IMR-90 (cell line): ENCODE data around the gene LRRC55. TPM values are rescaled to one million over a fixed set of nuclear protein-coding genes. Genes with fewer than 3 reads are reported as not detected.

Experiments used
- ATAC-seq: fragments of 200-7000 bp; cut with Tn5 transposase; 2 replicates; pipeline ENCODE4 v1.9.1; 2020; ENCODE audit warnings: low read depth, mild to moderate bottlenecking, moderate library complexity
- BruUV-seq: library from RNA; stranded (reverse); fragments of 400-500 nt; replicated peaks from 2 replicates; lab custom pipeline; 2021; lab: Mats Ljungman, UMichigan
- CTCF ChIA-PET: fragments of 300-600 bp; formaldehyde crosslinking; extraction: SDS; loops from one replicate; lab custom pipeline; 2021; ENCODE audit warnings: antibody characterized with exemption; lab: Yijun Ruan, JAX
- POLR2A ChIA-PET: fragments of 300-600 bp; sonication (Branson Sonifier 250); formaldehyde crosslinking; loops from one replicate; lab custom pipeline; 2022; ENCODE audit warnings: antibody characterized with exemption; ENCODE audit not compliant: unreplicated experiment; lab: Charles Lee
- DNase-seq: peaks from one replicate; pipeline ENCODE4 v3.0.0; 2013
- H2AFZ ChIP-seq: replicated peaks from 2 replicates; pipeline ENCODE3; 2013; ENCODE audit warnings: low read length, mild to moderate bottlenecking; ENCODE audit not compliant: poor library complexity
- H2AK5ac ChIP-seq: 2 replicates; pipeline ENCODE4 v1.6.1; 2013; ENCODE audit warnings: low read depth, low read length, inconsistent platforms
- H2AK9ac ChIP-seq: replicated peaks from 2 replicates; pipeline ENCODE3; 2013; ENCODE audit warnings: mild to moderate bottlenecking, low read depth, low read length, moderate library complexity; ENCODE audit not compliant: poor library complexity
- H2BK120ac ChIP-seq: 2 replicates; pipeline ENCODE4 v1.6.1; 2013; ENCODE audit warnings: low read depth, low read length, inconsistent platforms
- H2BK15ac ChIP-seq: 3 replicates; pipeline ENCODE4 v1.6.1; 2013; ENCODE audit warnings: low read depth, low read length, inconsistent platforms
- H2BK20ac ChIP-seq: 2 replicates; pipeline ENCODE4 v1.6.1; 2013; ENCODE audit warnings: low read depth, mild to moderate bottlenecking, inconsistent platforms, low read length, moderate library complexity
- H2BK5ac ChIP-seq: 2 replicates; pipeline ENCODE4 v1.6.1; 2013; ENCODE audit warnings: mild to moderate bottlenecking, low read depth, low read length, inconsistent platforms; ENCODE audit not compliant: poor library complexity, severe bottlenecking
- H3K14ac ChIP-seq: replicated peaks from 2 replicates; pipeline ENCODE4 v1.6.1; 2013; ENCODE audit warnings: low read depth, low read length, inconsistent platforms
- H3K18ac ChIP-seq: 2 replicates; pipeline ENCODE4 v1.6.1; 2013; ENCODE audit warnings: low read depth, low read length, control low read depth
- H3K23ac ChIP-seq: 2 replicates; pipeline ENCODE4 v1.6.1; 2013; ENCODE audit warnings: low read depth, low read length, inconsistent platforms
- H3K27ac ChIP-seq: 2 replicates; pipeline ENCODE4 v1.5.1; 2013; ENCODE audit warnings: mild to moderate bottlenecking, control low read depth, low read length; ENCODE audit not compliant: insufficient read depth
- H3K27me3 ChIP-seq: 2 replicates; pipeline ENCODE4 v1.6.1; 2013; ENCODE audit warnings: low read length; ENCODE audit not compliant: control insufficient read depth, insufficient read depth
- H3K36me3 ChIP-seq: 2 replicates; pipeline ENCODE4 v1.6.1; 2013; ENCODE audit warnings: low read length, mixed read lengths; ENCODE audit not compliant: control insufficient read depth, insufficient read depth
- H3K4ac ChIP-seq: 2 replicates; pipeline ENCODE4 v1.6.1; 2013; ENCODE audit warnings: low read depth, low read length, inconsistent platforms
- H3K4me1 ChIP-seq: 2 replicates; pipeline ENCODE4 v1.6.1; 2013; ENCODE audit warnings: low read length, mixed read lengths; ENCODE audit not compliant: control insufficient read depth, insufficient read depth
- H3K4me2 ChIP-seq: 2 replicates; pipeline ENCODE4 v1.6.1; 2013; ENCODE audit warnings: low read depth, mild to moderate bottlenecking, control low read depth, low read length, moderate library complexity
- H3K4me3 ChIP-seq: 2 replicates; pipeline ENCODE4 v1.5.1; 2013; ENCODE audit warnings: low read depth, mild to moderate bottlenecking, control low read depth, low read length, moderate library complexity; ENCODE audit not compliant: insufficient read depth
- H3K56ac ChIP-seq: 2 replicates; pipeline ENCODE4 v1.6.1; 2013; ENCODE audit warnings: low read length, inconsistent platforms; ENCODE audit not compliant: insufficient read depth; ENCODE audit errors: extremely low read depth
- H3K79me1 ChIP-seq, 2 experiments: 2 replicates each; pipeline ENCODE4 v1.6.1; 2013; ENCODE audit warnings: low read length in 2 of 2, inconsistent platforms in 1 of 2, low read depth in 1 of 2
- H3K9ac ChIP-seq: 2 replicates; pipeline ENCODE4 v1.6.1; 2013; ENCODE audit warnings: low read depth, low read length, control low read depth
- H3K9me1 ChIP-seq: 2 replicates; pipeline ENCODE4 v1.6.1; 2013; ENCODE audit warnings: low read length, inconsistent platforms; ENCODE audit not compliant: insufficient read depth
- H3K9me3 ChIP-seq: 2 replicates; pipeline ENCODE4 v1.6.1; 2013; ENCODE audit warnings: low read length; ENCODE audit not compliant: control insufficient read depth, insufficient read depth
- H4K20me1 ChIP-seq: 2 replicates; pipeline ENCODE4 v1.6.1; 2013; ENCODE audit warnings: low read length, inconsistent platforms; ENCODE audit not compliant: insufficient read depth
- H4K5ac ChIP-seq: 2 replicates; pipeline ENCODE4 v1.6.1; 2013; ENCODE audit warnings: mild to moderate bottlenecking, low read depth, low read length, control low read depth
- H4K8ac ChIP-seq, 2 experiments: 2 replicates each; pipeline ENCODE4 v1.6.1; 2013; ENCODE audit warnings: low read depth in 2 of 2, low read length in 2 of 2, control low read depth in 1 of 2, inconsistent platforms in 1 of 2
- H4K91ac ChIP-seq: 2 replicates; pipeline ENCODE4 v1.6.1; 2013; ENCODE audit warnings: low read depth, low read length, inconsistent platforms; ENCODE audit not compliant: insufficient read depth
- CTCF ChIP-seq: conservative IDR thresholded peaks from 2 replicates; pipeline ENCODE4 v1.5.1; 2012; ENCODE audit warnings: mild to moderate bottlenecking, low read depth, low read length, improper control_type of control experiment
- FOS ChIP-seq: fragments of 150-350 bp; IDR thresholded peaks from 2 replicates; pipeline ENCODE4 v1.6.1; 2016; ENCODE audit warnings: low read depth, low read length
- MAZ ChIP-seq: IDR thresholded peaks from 2 replicates; pipeline ENCODE4 v1.6.1; 2012; ENCODE audit warnings: low read depth, mild to moderate bottlenecking, low read length, improper control_type of control experiment, moderate library complexity, borderline replicate concordance
- NFE2L2 ChIP-seq: fragments of 150-350 bp; IDR thresholded peaks from 2 replicates; pipeline ENCODE4 v1.6.1; 2016; ENCODE audit warnings: low read depth, mild to moderate bottlenecking, low read length
- RCOR1 ChIP-seq: IDR thresholded peaks from 2 replicates; pipeline ENCODE4 v1.6.1; 2012; ENCODE audit warnings: mild to moderate bottlenecking, low read length, improper control_type of control experiment; ENCODE audit not compliant: insufficient replicate concordance
- RFX5 ChIP-seq: IDR thresholded peaks from 2 replicates; pipeline ENCODE4 v1.8.0; 2012; ENCODE audit warnings: low read depth, mild to moderate bottlenecking, low read length, moderate library complexity
- WGBS, 2 experiments: methylation state at CpG; one replicate each; pipeline versions ENCODE4 v1.1.5 to v1.1.7; 2013; ENCODE audit warnings: missing lambda C conversion rate in 2 of 2; ENCODE audit not compliant: insufficient read length in 1 of 2; ENCODE audit errors: extremely low coverage in 2 of 2; 5-methylcytosine and 5-hydroxymethylcytosine counted together
- dilution Hi-C: fragments of 300-500 bp; cut with HindIII; formaldehyde crosslinking; loops from one replicate; pipeline ENCODE4 v1.14.3; 2018; ENCODE audit warnings: low sequenced_read_pairs; ENCODE audit not compliant: unreplicated experiment
- in situ Hi-C: fragments of 300-500 bp; cut with MboI; formaldehyde crosslinking; loops from 3 replicates; pipeline ENCODE4 v1.14.3; 2019; ENCODE audit warnings: low sequenced_read_pairs, inconsistent platforms, mixed read lengths
- intact Hi-C: fragments of 100-400 bp; cut with micrococcal nuclease; formaldehyde crosslinking; loops from 2 replicates; pipeline ENCODE4 v1.10.0; 2022
- polyA plus RNA-seq, 3 experiments: library from polyadenylated mRNA; depleted of rRNA; stranded (reverse); fragments of >200 nt; gene quantifications; 2 replicates each; pipeline ENCODE4 v1.2.3, GENCODE V29; 2012; ENCODE audit warnings: low replicate concordance in 1 of 3
- total RNA-seq: library from RNA; depleted of rRNA; stranded (reverse); fragments of >200 nt; gene quantifications from 2 replicates; pipeline ENCODE4 v1.2.3, GENCODE V29; 2012

The LRRC55 gene
- total and polyA plus RNA-seq, 2 of the 4 experiments (the other 2 are of a cell fraction), result not detected

GRCh38 chr11:57150454-57150917, 31.3 kb upstream of the LRRC55 start:
- BruUV-seq, result no TSS peak
- POLR2A ChIA-PET, result no interaction called here
- CTCF ChIA-PET, result interaction anchor here (0.6 kb wide), 1 partner anchor 54 kb away, joined by 3 read pairs; no protein-coding TSS in a partner anchor

More at GRCh38 chr11:57150454-57150917, 31.3 kb upstream of the LRRC55 start:
- Histone ChIP-seq H3K27me3 (no peaks in the 10 kb centered on the region; the same call in none of the 2 replicates), H2BK20ac (no peak overlapping the region), H3K27ac (no peak overlapping the region), H2AK5ac (no peak overlapping the region), H3K9ac (no peak overlapping the region), H4K8ac (no peak overlapping the region), H3K23ac (no peak overlapping the region), H2AFZ (no peak overlapping the region), H2BK5ac (no peak overlapping the region), H2BK120ac (no peak overlapping the region), H4K5ac (no peak overlapping the region), H3K18ac (no peak overlapping the region), H2AK9ac (no peak overlapping the region), H3K36me3 (no peaks in the 10 kb centered on the region), H3K9me3 (no peaks in the 10 kb centered on the region), H3K4me1 (no peaks in the 10 kb centered on the region), H3K14ac (no peak overlapping the region), H3K4me2 (no peak overlapping the region), H2BK15ac (no peak overlapping the region), H4K91ac (no peak overlapping the region), H3K4me3 (no peak overlapping the region), H3K4ac (no peak overlapping the region), H3K56ac (no peak overlapping the region), H4K20me1 (no peaks in the 10 kb centered on the region), H3K79me1 (no peaks in the 10 kb centered on the region), H3K9me1 (no peaks in the 10 kb centered on the region)
- no peak for TF ChIP-seq RCOR1
- TF ChIP-seq RFX5, result no peak
- no peak for TF ChIP-seq NFE2L2
- TF ChIP-seq CTCF, result no peak
- TF ChIP-seq FOS, result no peak
- no peak for TF ChIP-seq MAZ
- in situ Hi-C loops, result no loop called here
- intact Hi-C loops, result no loop called here
- no CpG with 5 or more reads among the region's 4 CpGs for WGBS, 2 experiments
- DNase-seq, result peak; percentile 1
- dilution Hi-C loops, result no loop called here
- ATAC-seq, result no peak
